Astrocyte (in vitro differentiated cells and primary cell): ENCODE data around the gene CYP19A1. TPM values are rescaled to one million over a fixed set of nuclear protein-coding genes. Genes with fewer than 3 reads are reported as not detected.

Experiments
- DNase-seq: peaks from one replicate; pipeline ENCODE4 v3.0.0-alpha.2; 2010; ENCODE audit warnings: low read depth
- FAIRE-seq: peaks from 2 replicates; lab custom pipeline; 2011; peaks lifted over from hg19 to GRCh38; lab: Jason Lieb, UNC
- H2AFZ ChIP-seq: 2 replicates; pipeline ENCODE4 v1.6.0; 2012; ENCODE audit warnings: low read depth, low read length, inconsistent platforms
- H3K27ac ChIP-seq: 2 replicates; pipeline ENCODE4 v1.5.1; 2011; ENCODE audit warnings: low read depth, low read length, inconsistent platforms
- H3K27me3 ChIP-seq: 2 replicates; pipeline ENCODE4 v1.6.0; 2011; ENCODE audit warnings: low read length, inconsistent platforms; ENCODE audit not compliant: insufficient read depth
- H3K36me3 ChIP-seq: 2 replicates; pipeline ENCODE4 v1.5.1; 2011; ENCODE audit warnings: low read length, inconsistent platforms; ENCODE audit not compliant: insufficient read depth
- H3K4me1 ChIP-seq: 2 replicates; pipeline ENCODE4 v1.5.1; 2011; ENCODE audit warnings: low read length, inconsistent platforms; ENCODE audit not compliant: insufficient read depth
- H3K4me2 ChIP-seq: 2 replicates; pipeline ENCODE4 v1.6.0; 2012; ENCODE audit warnings: low read length, inconsistent platforms
- H3K4me3 ChIP-seq: 2 replicates; pipeline ENCODE4 v1.5.1; 2011; ENCODE audit warnings: low read depth, mild to moderate bottlenecking, low read length, inconsistent platforms; ENCODE audit not compliant: insufficient read depth
- H3K79me2 ChIP-seq: 2 replicates; pipeline ENCODE4 v1.6.0; 2012; ENCODE audit warnings: mild to moderate bottlenecking, low read length, inconsistent platforms; ENCODE audit not compliant: insufficient read depth
- H3K9ac ChIP-seq: 2 replicates; pipeline ENCODE4 v1.6.0; 2012; ENCODE audit warnings: mild to moderate bottlenecking, low read length, inconsistent platforms
- H3K9me3 ChIP-seq: 2 replicates; pipeline ENCODE4 v1.5.1; 2012; ENCODE audit warnings: low read depth, mild to moderate bottlenecking, low read length, inconsistent platforms; ENCODE audit not compliant: insufficient read depth
- H4K20me1 ChIP-seq: 2 replicates; pipeline ENCODE4 v1.6.0; 2012; ENCODE audit warnings: low read length, inconsistent platforms; ENCODE audit not compliant: insufficient read depth
- H3K27ac Mint-ChIP-seq: one replicate; pipeline ENCODE4 v1.8.0; 2021; ENCODE audit warnings: mild to moderate bottlenecking, mixed read lengths; ENCODE audit not compliant: unreplicated experiment
- H3K27me3 Mint-ChIP-seq: one replicate; pipeline ENCODE4 v1.8.0; 2021; ENCODE audit warnings: low read depth, mixed read lengths; ENCODE audit not compliant: unreplicated experiment
- H3K36me3 Mint-ChIP-seq: one replicate; pipeline ENCODE4 v1.8.0; 2021; ENCODE audit warnings: low read depth, mixed read lengths; ENCODE audit not compliant: unreplicated experiment
- H3K4me1 Mint-ChIP-seq: one replicate; pipeline ENCODE4 v1.8.0; 2021; ENCODE audit warnings: low read depth, mixed read lengths; ENCODE audit not compliant: unreplicated experiment
- H3K4me3 Mint-ChIP-seq: one replicate; pipeline ENCODE4 v1.8.0; 2021; ENCODE audit warnings: mild to moderate bottlenecking, moderate library complexity, mixed read lengths; ENCODE audit not compliant: unreplicated experiment
- H3K9me3 Mint-ChIP-seq: one replicate; pipeline ENCODE4 v1.8.0; 2021; ENCODE audit warnings: mild to moderate bottlenecking, mixed read lengths; ENCODE audit not compliant: unreplicated experiment
- EZH2 ChIP-seq: IDR thresholded peaks from 2 replicates; pipeline ENCODE4 v1.6.1; 2012; ENCODE audit warnings: mild to moderate bottlenecking, low read length, inconsistent platforms; ENCODE audit not compliant: insufficient read depth
- total RNA-seq: library from RNA; stranded (reverse); gene quantifications from 2 replicates; pipeline ENCODE4 v1.2.1, GENCODE V29; 2021
- TF ChIP-seq, protein P1 (sequence below): IDR thresholded peaks from 2 replicates; pipeline ENCODE4 v1.5.1; 2011; ENCODE audit warnings: low read depth, mild to moderate bottlenecking, inconsistent platforms, low read length, moderate library complexity; ENCODE audit not compliant: insufficient read depth

The CYP19A1 gene
- total RNA-seq, 1 donor from 2014 or later, result 0.75 TPM

DNA sequence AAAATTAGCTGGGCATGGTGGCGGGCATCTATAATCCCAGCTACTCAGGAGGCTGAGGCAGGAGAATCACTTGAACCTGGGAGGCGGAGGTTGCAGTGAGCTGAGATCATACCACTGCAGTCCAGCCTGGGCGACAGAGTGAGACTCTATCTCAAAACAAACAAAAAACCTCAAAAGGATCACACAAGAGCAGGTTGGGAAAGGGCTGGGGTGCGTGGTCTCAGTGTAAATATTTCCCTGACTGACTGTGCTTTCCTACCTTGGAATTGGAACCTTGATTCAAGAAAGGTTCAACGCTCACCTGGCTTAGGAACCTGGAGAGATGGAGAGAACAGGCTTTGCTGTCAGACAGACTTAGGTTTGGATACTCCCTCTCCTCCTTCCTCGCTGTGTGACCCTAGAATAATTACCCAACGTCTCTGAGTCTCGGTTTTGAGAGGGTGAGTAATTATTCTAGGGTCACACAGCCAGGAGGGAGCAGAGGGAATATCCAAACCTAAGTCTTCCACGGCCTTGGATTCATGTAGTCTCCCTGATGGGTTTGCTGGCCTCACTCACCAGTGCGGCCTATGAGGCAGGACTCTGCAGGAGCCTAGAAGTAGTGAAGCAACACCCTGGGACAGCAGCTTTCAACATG, 24.6 kb downstream of the CYP19A1 start:
- Histone ChIP-seq H3K27ac (no peak overlapping the region), H3K27me3 (no peaks in the 10 kb centered on the region), H3K9me3 (no peaks in the 10 kb centered on the region), H3K79me2 (no peaks in the 10 kb centered on the region), H3K4me3 (no peak overlapping the region), H4K20me1 (no peaks in the 10 kb centered on the region), H3K36me3 (no peaks in the 10 kb centered on the region), H3K4me1 (peaks cover 25% of the 10 kb centered on the region), H3K9ac (no peak overlapping the region), H2AFZ (no peak overlapping the region), H3K4me2 (no peak overlapping the region)
- H3K27me3 Mint-ChIP-seq, result peaks cover 14% of the 10 kb centered on the region
- H3K27ac Mint-ChIP-seq, result no peak overlapping the region
- peaks cover 1% of the 10 kb centered on the region for H3K9me3 Mint-ChIP-seq
- no peak overlapping the region for H3K4me3 Mint-ChIP-seq
- TF ChIP-seq EZH2, result no peak
- TF ChIP-seq, protein P1, sequence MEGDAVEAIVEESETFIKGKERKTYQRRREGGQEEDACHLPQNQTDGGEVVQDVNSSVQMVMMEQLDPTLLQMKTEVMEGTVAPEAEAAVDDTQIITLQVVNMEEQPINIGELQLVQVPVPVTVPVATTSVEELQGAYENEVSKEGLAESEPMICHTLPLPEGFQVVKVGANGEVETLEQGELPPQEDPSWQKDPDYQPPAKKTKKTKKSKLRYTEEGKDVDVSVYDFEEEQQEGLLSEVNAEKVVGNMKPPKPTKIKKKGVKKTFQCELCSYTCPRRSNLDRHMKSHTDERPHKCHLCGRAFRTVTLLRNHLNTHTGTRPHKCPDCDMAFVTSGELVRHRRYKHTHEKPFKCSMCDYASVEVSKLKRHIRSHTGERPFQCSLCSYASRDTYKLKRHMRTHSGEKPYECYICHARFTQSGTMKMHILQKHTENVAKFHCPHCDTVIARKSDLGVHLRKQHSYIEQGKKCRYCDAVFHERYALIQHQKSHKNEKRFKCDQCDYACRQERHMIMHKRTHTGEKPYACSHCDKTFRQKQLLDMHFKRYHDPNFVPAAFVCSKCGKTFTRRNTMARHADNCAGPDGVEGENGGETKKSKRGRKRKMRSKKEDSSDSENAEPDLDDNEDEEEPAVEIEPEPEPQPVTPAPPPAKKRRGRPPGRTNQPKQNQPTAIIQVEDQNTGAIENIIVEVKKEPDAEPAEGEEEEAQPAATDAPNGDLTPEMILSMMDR, result no peak
- DNase-seq (no peak), FAIRE-seq (no peak)
- H3K4me1 Mint-ChIP-seq, result peaks cover 7% of the 10 kb centered on the region
- H3K36me3 Mint-ChIP-seq, result no peaks in the 10 kb centered on the region

DNA sequence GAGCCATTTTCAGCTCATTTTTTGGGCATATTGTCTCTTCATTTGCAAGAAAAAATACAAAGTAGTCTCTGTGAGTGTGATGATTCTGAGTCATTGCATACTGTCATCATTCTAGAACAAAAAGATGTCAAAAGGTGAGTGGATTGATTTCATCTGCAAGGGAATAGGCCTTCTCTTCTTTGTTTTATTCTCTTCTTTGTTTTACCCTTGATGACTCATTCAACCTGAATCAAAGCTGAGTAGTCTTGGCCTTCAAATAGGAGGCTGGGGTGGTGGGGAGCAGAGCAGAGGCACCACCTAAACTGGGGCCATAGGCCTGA, 25.4 kb downstream of the CYP19A1 start:
- no peak for TF ChIP-seq EZH2
- TF ChIP-seq, protein P1, result no peak
- H3K4me3 ChIP-seq, result no peak overlapping the region
- H4K20me1 ChIP-seq, result no peaks in the 10 kb centered on the region
- H3K27me3 Mint-ChIP-seq, result peaks cover 18% of the 10 kb centered on the region
- no peak overlapping the region for H3K4me3 Mint-ChIP-seq
- H3K9me3 Mint-ChIP-seq, result peaks cover 1% of the 10 kb centered on the region
- H3K9ac ChIP-seq, result no peak overlapping the region
- H3K79me2 ChIP-seq, result no peaks in the 10 kb centered on the region
- no peak overlapping the region for H3K27ac Mint-ChIP-seq
- H3K36me3 ChIP-seq, result no peaks in the 10 kb centered on the region
- DNase-seq (peak; percentile 77), FAIRE-seq (no peak)
- no peak overlapping the region for H3K27ac ChIP-seq
- H3K9me3 ChIP-seq, result no peaks in the 10 kb centered on the region
- no peaks in the 10 kb centered on the region for H3K27me3 ChIP-seq
- H3K36me3 Mint-ChIP-seq, result no peaks in the 10 kb centered on the region
- peak overlapping the region; percentile 53 for H3K4me2 ChIP-seq
- peaks cover 2% of the 10 kb centered on the region for H3K4me1 Mint-ChIP-seq
- H2AFZ ChIP-seq, result no peak overlapping the region
- peaks cover 25% of the 10 kb centered on the region for H3K4me1 ChIP-seq
